CD4-positive, CD25-positive, alpha-beta regulatory T cell (primary cell): Measurements from ENCODE around the gene HP1BP3. TPM values are rescaled to one million over a fixed set of nuclear protein-coding genes. Genes with fewer than 3 reads are reported as not detected.
A peak's percentile ranks its signal among the peaks of the same experiment; 100 is the strongest.

ENCODE experiments used
- ATAC-seq, 2 donors: fragments of 150-1000 bp; cut with Tn5 transposase; one replicate each; pipeline ENCODE4 v1.10.0; 2021; ENCODE audit warnings: low read depth in 2 of 2, moderate number of reproducible peaks in 2 of 2, moderate library complexity in 1 of 2
- DNase-seq, 3 donors: peaks; one replicate each; pipeline versions ENCODE4 v3.0.0 to v3.0.0-alpha.2; 2012 to 2022; ENCODE audit warnings: mixed read lengths in 1 of 3
- H3K27ac ChIP-seq: one replicate; pipeline ENCODE4 v1.7.0; 2013; ENCODE audit warnings: mild to moderate bottlenecking, low read length; ENCODE audit not compliant: insufficient read depth, poor library complexity, severe bottlenecking
- H3K27me3 ChIP-seq: one replicate; pipeline ENCODE4 v1.7.0; 2013; ENCODE audit warnings: low read length; ENCODE audit not compliant: control insufficient read depth, insufficient read depth
- H3K36me3 ChIP-seq: one replicate; pipeline ENCODE4 v1.7.0; 2013; ENCODE audit warnings: mild to moderate bottlenecking, low read length, moderate library complexity; ENCODE audit not compliant: control insufficient read depth, insufficient read depth
- H3K4me1 ChIP-seq: 2 replicates; pipeline ENCODE4 v1.7.0; 2013; ENCODE audit warnings: mild to moderate bottlenecking, low read length; ENCODE audit not compliant: insufficient read depth, control insufficient read depth, poor library complexity, severe bottlenecking
- H3K4me3 ChIP-seq: one replicate; pipeline ENCODE4 v1.7.0; 2013; ENCODE audit warnings: low read depth, mild to moderate bottlenecking, low read length, moderate library complexity
- H3K9me3 ChIP-seq, 2 experiments: 1 replicate in 1 of 2; 2 replicates in 1 of 2; pipeline ENCODE4 v1.7.0; 2013; ENCODE audit warnings: low read length in 2 of 2, mild to moderate bottlenecking in 1 of 2, moderate library complexity in 1 of 2; ENCODE audit not compliant: control insufficient read depth in 2 of 2
- H3K27ac Mint-ChIP-seq, 3 donors: one replicate each; pipeline ENCODE4 v1.8.0; 2020 to 2022; ENCODE audit warnings: mild to moderate bottlenecking in 3 of 3, mixed read lengths in 3 of 3, moderate library complexity in 2 of 3
- H3K27me3 Mint-ChIP-seq: one replicate; pipeline ENCODE4 v1.8.0; 2022; ENCODE audit warnings: mild to moderate bottlenecking, mixed read lengths
- H3K36me3 Mint-ChIP-seq: one replicate; pipeline ENCODE4 v1.8.0; 2020; ENCODE audit warnings: mixed read lengths
- H3K4me1 Mint-ChIP-seq, 4 donors: one replicate each; pipeline ENCODE4 v1.8.0; 2020 to 2022; ENCODE audit warnings: mixed read lengths in 4 of 4, mild to moderate bottlenecking in 1 of 4
- H3K4me3 Mint-ChIP-seq, 4 donors: one replicate each; pipeline ENCODE4 v1.8.0; 2020 to 2022; ENCODE audit warnings: mild to moderate bottlenecking in 4 of 4, mixed read lengths in 4 of 4, moderate library complexity in 3 of 4
- H3K9me3 Mint-ChIP-seq, 7 donors: one replicate each; pipeline ENCODE4 v1.8.0; 2020 to 2022; ENCODE audit warnings: mixed read lengths in 7 of 7, mild to moderate bottlenecking in 3 of 7, moderate library complexity in 2 of 7
- polyA plus RNA-seq, 4 donors: library from polyadenylated mRNA; unstranded; fragments of 300-500 nt; fragmentation: Illumina TruSeq; gene quantifications; one replicate each; pipeline ENCODE4 v1.2.3, GENCODE V29; 2021
- total RNA-seq: library from RNA; stranded (reverse); gene quantifications from one replicate; pipeline ENCODE4 v1.2.3, GENCODE V29; 2022

Gene HP1BP3
- total and polyA plus RNA-seq, 5 donors from 2014 or later: 170 to 284 (median 232) TPM

DNA sequence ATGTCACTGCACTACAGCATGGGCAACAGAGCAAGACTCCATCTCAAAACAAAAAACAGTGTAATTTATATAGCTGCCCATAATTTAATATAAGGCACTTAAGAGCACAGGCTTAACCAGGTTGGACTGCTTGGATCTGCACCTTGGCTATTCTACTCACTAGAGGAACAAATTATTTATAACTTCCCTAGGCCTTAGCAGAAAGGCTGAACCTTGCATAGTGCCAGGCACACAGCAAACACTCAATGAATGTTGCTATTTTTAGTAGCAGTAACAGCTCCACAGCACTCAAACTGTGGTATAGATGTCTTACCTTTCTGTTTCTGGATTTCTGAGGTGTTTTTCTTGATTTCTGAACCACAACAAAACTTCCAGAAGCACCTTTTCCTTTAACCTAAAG lies 19.8 kb downstream of the HP1BP3 start:
- Mint-ChIP-seq H3K4me1 (peaks cover 0 to 6% (median 5%) of the 10 kb centered on the region in 4 donors), H3K36me3 (peaks cover 42% of the 10 kb centered on the region), H3K9me3 (no peaks in the 10 kb centered on the region), H3K4me3 (no peak overlapping the region), H3K27me3 (no peaks in the 10 kb centered on the region), H3K27ac (no peak overlapping the region)
- Histone ChIP-seq H3K27ac (no peak overlapping the region), H3K9me3 (no peaks in the 10 kb centered on the region), H3K4me3 (no peak overlapping the region), H3K36me3 (peaks cover 98% of the 10 kb centered on the region), H3K4me1 (no peaks in the 10 kb centered on the region), H3K27me3 (no peaks in the 10 kb centered on the region)
- no peak for ATAC-seq
- DNase-seq: no peak

GRCh38 chr1:20763417-20763816 lies 23.7 kb downstream of the HP1BP3 start:
- Mint-ChIP-seq H3K36me3 (peaks cover 40% of the 10 kb centered on the region), H3K4me3 (no peak overlapping the region), H3K27me3 (no peaks in the 10 kb centered on the region), H3K4me1 (peaks cover 0 to 7% (median 1%) of the 10 kb centered on the region in 4 donors), H3K27ac (peak overlapping the region in 1 of 3 donors; percentile 49), H3K9me3 (no peaks in the 10 kb centered on the region)
- ATAC-seq: no peak
- Histone ChIP-seq H3K27me3 (no peaks in the 10 kb centered on the region), H3K36me3 (peaks cover 94% of the 10 kb centered on the region), H3K4me3 (no peak overlapping the region), H3K4me1 (no peaks in the 10 kb centered on the region), H3K9me3 (no peaks in the 10 kb centered on the region), H3K27ac (no peak overlapping the region)
- DNase-seq: no peak

DNA sequence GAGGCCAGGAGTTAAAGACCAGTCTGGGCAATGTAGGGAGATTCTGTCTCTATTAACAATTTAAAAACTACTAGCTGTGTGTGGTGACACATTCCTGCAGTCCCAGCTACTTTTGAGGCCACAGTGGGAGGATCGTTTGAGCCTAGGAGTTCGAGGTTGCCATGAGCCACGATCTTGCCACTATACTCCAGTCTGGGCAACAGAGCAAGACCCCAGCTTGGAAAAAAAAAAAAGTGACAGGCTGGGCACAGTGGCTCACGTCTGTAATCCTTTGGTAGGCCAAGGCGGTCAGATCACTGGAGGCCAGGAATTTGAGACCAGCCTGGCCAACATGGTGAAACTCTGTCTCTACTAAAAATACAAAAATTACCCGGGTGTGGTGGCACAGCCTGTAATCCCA lies 26.8 kb downstream of the HP1BP3 start:
- Mint-ChIP-seq H3K9me3 (no peaks in the 10 kb centered on the region), H3K36me3 (peaks cover 49% of the 10 kb centered on the region), H3K4me1 (peaks cover 0 to 11% (median 1%) of the 10 kb centered on the region in 4 donors), H3K4me3 (no peak overlapping the region), H3K27me3 (no peaks in the 10 kb centered on the region), H3K27ac (no peak overlapping the region)
- H3K36me3 ChIP-seq: peaks cover 84% of the 10 kb centered on the region
- H3K9me3 ChIP-seq: no peaks in the 10 kb centered on the region
- H3K27ac ChIP-seq: no peak overlapping the region
- DNase-seq (no peak), ATAC-seq (no peak)
- H3K4me1 ChIP-seq: no peaks in the 10 kb centered on the region
- no peak overlapping the region for H3K4me3 ChIP-seq
- no peaks in the 10 kb centered on the region for H3K27me3 ChIP-seq

DNA sequence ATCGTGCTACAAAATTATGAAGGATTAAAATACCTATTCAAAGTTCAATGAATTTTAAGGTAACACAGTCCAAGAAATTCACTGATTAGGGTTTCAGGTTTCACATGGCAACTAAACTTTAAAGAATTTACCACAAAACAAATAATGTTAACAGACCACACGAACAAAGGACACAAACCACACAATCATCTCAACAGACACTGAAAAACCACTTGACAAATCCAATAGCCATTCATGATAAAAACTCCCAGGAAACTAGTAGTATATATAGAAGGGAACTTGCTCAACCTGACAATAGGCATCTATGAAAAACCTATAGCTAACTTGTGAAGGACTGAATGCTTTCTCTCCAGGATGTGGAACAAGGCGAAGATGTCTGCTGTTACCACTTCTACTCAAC lies 33.5 kb downstream of the HP1BP3 start:
- peaks cover 61% of the 10 kb centered on the region for H3K36me3 ChIP-seq
- ATAC-seq (no peak), DNase-seq (no peak)
- H3K36me3 Mint-ChIP-seq: peaks cover 44% of the 10 kb centered on the region
- no peak overlapping the region for H3K4me3 ChIP-seq
- H3K4me1 ChIP-seq: no peaks in the 10 kb centered on the region
- no peaks in the 10 kb centered on the region for H3K27me3 Mint-ChIP-seq
- H3K4me3 Mint-ChIP-seq: no peak overlapping the region
- no peak overlapping the region for H3K27ac ChIP-seq
- peak overlapping the region in 2 of 3 donors; percentile 8 to 45 for H3K27ac Mint-ChIP-seq
- H3K27me3 ChIP-seq: no peaks in the 10 kb centered on the region
- peaks cover 2 to 11% (median 6%) of the 10 kb centered on the region in 4 donors for H3K4me1 Mint-ChIP-seq
- no peaks in the 10 kb centered on the region for H3K9me3 Mint-ChIP-seq
- H3K9me3 ChIP-seq: no peaks in the 10 kb centered on the region

GRCh38 chr1:20751462-20751990 lies 35.6 kb downstream of the HP1BP3 start:
- Histone ChIP-seq H3K27ac (no peak overlapping the region), H3K4me3 (no peak overlapping the region), H3K27me3 (no peaks in the 10 kb centered on the region), H3K4me1 (no peaks in the 10 kb centered on the region), H3K36me3 (peaks cover 71% of the 10 kb centered on the region), H3K9me3 (no peaks in the 10 kb centered on the region)
- no peaks in the 10 kb centered on the region for H3K27me3 Mint-ChIP-seq
- H3K27ac Mint-ChIP-seq: no peak overlapping the region
- H3K4me3 Mint-ChIP-seq: no peak overlapping the region
- H3K9me3 Mint-ChIP-seq: no peaks in the 10 kb centered on the region
- no peak for ATAC-seq
- H3K36me3 Mint-ChIP-seq: peaks cover 40% of the 10 kb centered on the region
- peaks cover 3 to 11% (median 6%) of the 10 kb centered on the region in 4 donors for H3K4me1 Mint-ChIP-seq
- no peak for DNase-seq

- Mint-ChIP-seq H3K27ac (no peak overlapping the region), H3K36me3 (peaks cover 28% of the 10 kb centered on the region), H3K27me3 (no peaks in the 10 kb centered on the region), H3K4me3 (no peak overlapping the region), H3K9me3 (no peaks in the 10 kb centered on the region), H3K4me1 (peaks cover 0 to 4% (median 1%) of the 10 kb centered on the region in 4 donors)
- ATAC-seq (no peak), DNase-seq (no peak)
- no peaks in the 10 kb centered on the region for H3K4me1 ChIP-seq
- no peaks in the 10 kb centered on the region for H3K9me3 ChIP-seq
- H3K27me3 ChIP-seq: no peaks in the 10 kb centered on the region
- H3K36me3 ChIP-seq: peaks cover 78% of the 10 kb centered on the region
- H3K4me3 ChIP-seq: no peak overlapping the region
- H3K27ac ChIP-seq: no peak overlapping the region
Measured at GRCh38 chr1:20742671-20743070, 44.4 kb downstream of the HP1BP3 start.

DNA sequence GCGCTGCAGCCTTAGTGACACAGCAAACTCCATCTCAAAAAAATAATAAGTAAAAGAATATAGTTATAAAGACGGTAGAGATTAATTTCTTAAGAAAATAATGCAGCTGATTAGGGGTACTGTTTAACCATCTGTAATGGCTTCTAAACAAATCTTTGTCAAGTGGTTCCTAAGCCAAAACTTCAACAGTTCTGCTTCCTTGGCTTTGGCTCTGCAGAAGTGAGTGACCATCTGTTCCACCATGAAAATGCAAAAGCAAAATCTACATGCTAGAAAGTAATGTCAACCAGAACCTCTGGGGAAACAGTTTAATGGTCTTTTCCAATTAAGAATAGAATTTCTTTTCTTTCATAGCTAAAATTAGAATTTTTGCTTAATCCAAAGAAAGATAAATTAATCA lies 46.3 kb downstream of the HP1BP3 start:
- no peak for ATAC-seq
- H3K36me3 ChIP-seq: peaks cover 63% of the 10 kb centered on the region
- Mint-ChIP-seq H3K4me3 (no peak overlapping the region), H3K36me3 (peaks cover 35% of the 10 kb centered on the region), H3K27ac (no peak overlapping the region), H3K4me1 (peaks cover 0 to 4% (median 2%) of the 10 kb centered on the region in 4 donors), H3K9me3 (no peaks in the 10 kb centered on the region), H3K27me3 (no peaks in the 10 kb centered on the region)
- no peak for DNase-seq
- H3K4me1 ChIP-seq: no peaks in the 10 kb centered on the region
- no peak overlapping the region for H3K27ac ChIP-seq
- no peaks in the 10 kb centered on the region for H3K9me3 ChIP-seq
- H3K27me3 ChIP-seq: no peaks in the 10 kb centered on the region
- H3K4me3 ChIP-seq: no peak overlapping the region

DNA sequence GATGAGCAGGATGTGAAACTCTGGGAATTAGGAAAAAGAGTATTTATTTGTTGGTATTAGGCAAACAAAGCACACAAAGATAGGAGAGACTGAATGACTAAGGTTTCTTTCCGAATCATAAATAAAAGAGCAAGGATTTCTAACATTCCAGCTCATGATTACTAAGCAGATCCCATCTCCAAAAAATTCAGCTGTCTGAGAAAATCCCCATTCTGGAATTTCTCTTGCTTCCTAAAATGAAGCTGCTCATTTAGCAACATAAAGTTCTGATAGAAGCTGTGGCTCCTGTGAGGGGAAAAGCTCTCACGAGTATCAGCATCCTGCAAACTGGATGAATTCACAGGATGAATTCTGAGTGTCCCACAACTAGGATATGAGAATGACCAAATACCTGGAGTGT lies 47.9 kb downstream of the HP1BP3 start:
- H3K36me3 Mint-ChIP-seq: peaks cover 22% of the 10 kb centered on the region
- ATAC-seq: no peak

More for the DNA sequence above, 47.9 kb downstream of the HP1BP3 start:
- no peaks in the 10 kb centered on the region for H3K9me3 ChIP-seq
- H3K4me3 ChIP-seq: no peak overlapping the region
- H3K4me1 ChIP-seq: no peaks in the 10 kb centered on the region
- no peaks in the 10 kb centered on the region for H3K27me3 ChIP-seq
- Mint-ChIP-seq H3K27ac (no peak overlapping the region), H3K27me3 (no peaks in the 10 kb centered on the region), H3K4me3 (no peak overlapping the region), H3K9me3 (no peaks in the 10 kb centered on the region), H3K4me1 (peaks cover 0 to 4% (median 2%) of the 10 kb centered on the region in 4 donors)
- H3K27ac ChIP-seq: no peak overlapping the region
- no peak for DNase-seq
- H3K36me3 ChIP-seq: peaks cover 47% of the 10 kb centered on the region
